AG04450 (cell line): ENCODE results near the gene THRSP. TPM values are rescaled to one million over a fixed set of nuclear protein-coding genes. Genes with fewer than 3 reads are reported as not detected.

Experiments
- CTCF ChIA-PET: fragments of 300-600, 350-600 bp; formaldehyde crosslinking; extraction: SDS; loops from one replicate; lab custom pipeline; 2022; ENCODE audit warnings: antibody characterized with exemption, inconsistent platforms; lab: Charles Lee
- POLR2A ChIA-PET: fragments of 350-600 bp; formaldehyde crosslinking; extraction: SDS; loops from one replicate; lab custom pipeline; 2021; ENCODE audit warnings: antibody characterized with exemption, inconsistent platforms; lab: Yijun Ruan, JAX
- DNase-seq: peaks from one replicate; pipeline ENCODE4 v3.0.0-alpha.2; 2011; ENCODE audit warnings: low read depth, low spot score
- H3K27ac ChIP-seq: one replicate; pipeline ENCODE4 v1.5.1; 2012; ENCODE audit warnings: low read depth, low read length, control low read depth
- H3K27me3 ChIP-seq: one replicate; pipeline ENCODE4 v1.6.0; 2012; ENCODE audit warnings: low read length; ENCODE audit not compliant: control insufficient read depth, insufficient read depth
- H3K4me3 ChIP-seq: 2 replicates; pipeline ENCODE4 v1.5.1; 2011; ENCODE audit warnings: mild to moderate bottlenecking, low read depth, low read length, control low read depth
- H3K9me3 ChIP-seq: 2 replicates; pipeline ENCODE4 v1.5.1; 2012; ENCODE audit warnings: low read length; ENCODE audit not compliant: control insufficient read depth, insufficient read depth
- CTCF ChIP-seq: IDR thresholded peaks from 2 replicates; pipeline ENCODE4 v1.5.1; 2011; ENCODE audit warnings: low read depth, low read length, control low read depth, inconsistent platforms
- polyA plus RNA-seq: library from polyadenylated mRNA; depleted of rRNA; stranded (reverse); fragments of >200 nt; gene quantifications from 2 replicates; pipeline ENCODE4 v1.2.3, GENCODE V29; 2011

The THRSP gene
- polyA plus RNA-seq, 1 experiment: not detected

GRCh38 chr11:78094250-78094649 lies 30.6 kb downstream of the THRSP start:
- Histone ChIP-seq H3K27ac (no peak overlapping the region), H3K27me3 (no peaks in the 10 kb centered on the region), H3K9me3 (no peaks in the 10 kb centered on the region), H3K4me3 (no peak overlapping the region)
- no peak for TF ChIP-seq CTCF
- ChIA-PET CTCF (no interaction called here), POLR2A (no interaction called here)
- no peak for DNase-seq

GRCh38 chr11:78097666-78098385 lies 34.2 kb downstream of the THRSP start:
- DNase-seq: no peak
- POLR2A ChIA-PET: no interaction called here
- H3K27ac ChIP-seq: no peak overlapping the region
- H3K4me3 ChIP-seq: no peak overlapping the region
- TF ChIP-seq CTCF: no peak
- CTCF ChIA-PET: interaction anchor here (0.8 kb wide), 1 partner anchor 467 kb away, joined by 3 read pairs; no protein-coding TSS in a partner anchor
- no peaks in the 10 kb centered on the region for H3K27me3 ChIP-seq
- no peaks in the 10 kb centered on the region for H3K9me3 ChIP-seq

GRCh38 chr11:78099666-78100065 lies 36.0 kb downstream of the THRSP start:
- H3K27me3 ChIP-seq: no peaks in the 10 kb centered on the region
- TF ChIP-seq CTCF: no peak
- ChIA-PET POLR2A (no interaction called here), CTCF (no interaction called here)
- no peak overlapping the region for H3K4me3 ChIP-seq
- H3K9me3 ChIP-seq: no peaks in the 10 kb centered on the region
- DNase-seq: no peak
- no peak overlapping the region for H3K27ac ChIP-seq

- H3K27ac ChIP-seq: no peak overlapping the region
- no peaks in the 10 kb centered on the region for H3K9me3 ChIP-seq
- ChIA-PET POLR2A (no interaction called here), CTCF (no interaction called here)
- no peak overlapping the region for H3K4me3 ChIP-seq
- TF ChIP-seq CTCF: no peak
- no peaks in the 10 kb centered on the region for H3K27me3 ChIP-seq
- no peak for DNase-seq
Observed at GRCh38 chr11:78100261-78100660, 36.6 kb downstream of the THRSP start.

- peak overlapping the region; percentile 49 for H3K27ac ChIP-seq
- CTCF ChIA-PET: no interaction called here
Observed at GRCh38 chr11:78100676-78101472, 37.2 kb downstream of the THRSP start.

More at GRCh38 chr11:78100676-78101472, 37.2 kb downstream of the THRSP start:
- Histone ChIP-seq H3K4me3 (no peak overlapping the region), H3K9me3 (no peaks in the 10 kb centered on the region), H3K27me3 (no peaks in the 10 kb centered on the region)
- no peak for DNase-seq
- TF ChIP-seq CTCF: no peak
- POLR2A ChIA-PET: interaction anchor here (1.2 kb wide), 1 partner anchor 21 kb away, joined by 5 read pairs; the partner anchor contains the start of gene NDUFC2
